A549 treated with RU486 at 1 μM for 4 hours (cell line): ENCODE results near the gene NDUFS6. TPM values are rescaled to one million over a fixed set of nuclear protein-coding genes. Genes with fewer than 3 reads are reported as not detected.

Source experiments
- total RNA-seq: library from RNA; stranded (reverse); fragments of 200-300 nt; extraction: Qiagen RNA extraction; gene quantifications from 5 replicates; pipeline ENCODE4 v1.2.3, GENCODE V29; 2022; ENCODE audit warnings: low read depth

The NDUFS6 gene
- total RNA-seq: 109 to 142 TPM (median 125 TPM) in 5 replicates

DNA sequence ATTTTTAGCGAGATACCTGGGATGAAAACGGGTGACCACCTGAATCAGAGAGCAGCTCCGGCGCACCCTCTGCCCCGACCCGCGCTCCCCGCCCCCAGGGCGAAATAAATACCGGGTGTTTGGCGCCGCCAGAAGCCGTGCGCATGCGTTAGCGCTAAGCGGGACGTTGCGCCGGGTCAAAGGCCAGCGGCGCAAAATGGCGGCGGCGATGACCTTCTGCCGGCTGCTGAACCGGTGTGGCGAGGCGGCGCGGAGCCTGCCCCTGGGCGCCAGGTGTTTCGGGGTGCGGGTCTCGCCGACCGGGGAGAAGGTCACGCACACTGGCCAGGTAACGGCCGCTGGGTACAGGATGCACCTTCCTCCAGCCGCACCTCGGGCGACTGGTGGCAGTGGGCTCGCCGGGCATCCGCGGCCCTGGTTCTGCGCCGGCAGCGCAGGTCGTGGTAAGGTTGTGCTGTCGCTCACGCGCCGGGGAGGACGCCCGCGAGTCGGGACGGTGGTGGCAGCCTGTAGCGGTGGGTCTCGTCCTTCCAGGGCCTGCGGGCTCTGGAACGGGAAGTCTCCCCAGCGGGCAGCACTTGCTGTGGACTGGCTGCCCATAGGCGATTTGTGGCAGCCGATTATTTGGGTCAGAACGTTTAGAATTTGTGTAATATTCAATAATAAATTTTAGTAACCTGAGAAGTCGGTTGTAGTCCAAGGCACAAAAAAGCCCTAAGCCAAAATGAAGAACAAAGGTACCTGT, at the start of gene NDUFS6:
TSS of gene NDUFS6 (plus strand) at position 186 of the 745 bp plus-strand sequence. CDS start at position 197, 11 bp downstream.

DNA sequence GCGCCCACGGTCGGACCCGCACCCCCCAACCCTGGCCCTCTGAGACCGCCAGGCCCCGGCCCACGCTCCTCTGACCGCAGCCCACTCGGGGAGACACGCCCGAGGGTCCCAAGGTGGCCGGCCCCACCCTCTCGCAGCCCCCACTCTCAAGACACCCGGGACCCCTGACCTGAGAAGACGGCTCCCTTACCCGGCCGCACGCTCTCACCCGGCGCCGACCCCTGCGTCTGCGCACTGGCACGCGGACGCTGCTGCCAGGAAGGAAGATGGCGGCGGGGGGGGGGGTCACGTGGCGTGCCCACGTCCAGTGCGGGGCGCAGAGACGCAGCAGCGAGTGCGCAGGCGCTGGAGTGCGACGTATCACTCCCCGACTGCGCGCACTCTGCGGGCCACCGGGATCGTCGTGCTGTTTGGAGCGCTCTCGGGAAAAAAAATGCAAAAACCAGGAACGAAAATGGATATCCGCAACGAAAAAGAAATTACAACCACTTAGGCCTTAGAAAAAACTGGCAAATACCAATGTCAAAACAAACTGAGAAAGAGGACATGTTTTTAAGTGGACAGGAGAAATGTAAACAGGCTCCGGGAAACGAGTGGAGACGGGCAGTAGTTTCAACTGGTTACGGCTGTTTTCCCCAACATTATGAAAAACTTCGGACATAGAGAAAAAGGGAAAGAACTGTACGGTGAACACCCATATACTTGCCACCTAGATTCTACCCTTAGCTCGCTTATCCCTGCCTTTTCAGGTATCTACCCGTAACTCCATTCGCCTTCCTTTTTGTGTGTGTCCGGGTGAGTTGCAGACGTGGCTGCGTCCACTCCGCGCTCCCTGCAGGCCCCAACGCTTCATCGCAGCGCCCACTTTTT, 1.4 kb upstream of the NDUFS6 start, which contains the start of gene MRPL36:
TSS of gene MRPL36 (minus strand) at position 236 of the 870 bp plus-strand sequence. CDS start 902 bp downstream, outside the sequence.

Other genes starting within 250 kb of the NDUFS6 start
- 97.9 to 135 TPM (median 120 TPM) in 5 replicates for gene MRPL36, start 1.6 kb upstream of the NDUFS6 start, total RNA-seq
- gene IRX4, start 81.5 kb downstream of the NDUFS6 start, total RNA-seq: 0.26 to 0.44 TPM (median 0.38 TPM) in 5 replicates